ENCODE data around the gene MAPK1IP1L. TPM values are rescaled to one million over a fixed set of nuclear protein-coding genes. Genes with fewer than 3 reads are reported as not detected.

MAPK1IP1L gene
- total and polyA plus RNA-seq, 2 of the 8 experiments (the other 6 are each of a cell fraction or from before 2014, with no cell fraction given) = 111 to 228 TPM

- Histone ChIP-seq H2AFZ (ENCODE audit: low read length) (no peak overlapping the region), H3K4me3 (ENCODE audit: extremely low read depth in 1 of 4, insufficient read depth in 2 of 4, low read depth in 3 of 4, low read length in 4 of 4) (no peak overlapping the region), H2AK5ac (ENCODE audit: low read depth, low read length) (no peak overlapping the region), H3K4me2 (ENCODE audit: insufficient read depth in 1 of 2, low read depth in 2 of 2, low read length in 2 of 2) (peak overlapping the region; percentile 25 to 59; a peak in 2 of 4 replicates), H3K27me3 (replicated peaks in 1 of 4; ENCODE audit: control insufficient read depth in 3 of 4, extremely low read depth in 1 of 4, insufficient read depth in 3 of 4, low read length in 3 of 4) (no peaks in the 10 kb centered on the region), H3K36me3 (ENCODE audit: control insufficient read depth in 2 of 4, insufficient read depth in 4 of 4, low read length in 3 of 4) (no peaks in the 10 kb centered on the region), H3K23me2 (ENCODE audit: low read depth, low read length) (no peaks in the 10 kb centered on the region), H3K27ac (ENCODE audit: low read depth, low read length) (no peak overlapping the region), H3K23ac (ENCODE audit: insufficient read length) (no peak overlapping the region), H4K5ac (ENCODE audit: insufficient read length, low read depth, low read length) (peak overlapping the region; percentile 45), H2BK120ac (replicated peaks; ENCODE audit: low read depth, low read length) (no peak overlapping the region), H4K20me1 (replicated peaks in 1 of 2; ENCODE audit: control insufficient read depth in 1 of 2, insufficient read depth in 2 of 2, low read length in 2 of 2) (no peaks in the 10 kb centered on the region), H3K4me1 (replicated peaks in 1 of 4; ENCODE audit: control insufficient read depth in 3 of 4, insufficient read depth in 4 of 4, low read length in 3 of 4) (peaks cover 7 to 19% (median 12%) of the 10 kb centered on the region in 4 experiments; a peak in 5 of 7 replicates), H4K91ac (replicated peaks; ENCODE audit: insufficient read length, low read length) (no peak overlapping the region), H3K9ac (replicated peaks in 1 of 4; ENCODE audit: extremely low read depth in 1 of 4, low read depth in 3 of 4, low read length in 3 of 4) (no peak overlapping the region), H2BK20ac (ENCODE audit: low read length) (peak overlapping the region; percentile 77; the same call in 1 of the 2 replicates), H3K9me3 (ENCODE audit: insufficient read depth in 2 of 2, low read depth in 1 of 2, low read length in 1 of 2) (no peaks in the 10 kb centered on the region), H3K4ac (replicated peaks; ENCODE audit: insufficient read length, low read depth, low read length) (no peak overlapping the region), H4K8ac (ENCODE audit: extremely low read depth, insufficient read depth, low read length) (no peak overlapping the region), H3K14ac (ENCODE audit: insufficient read length) (no peak overlapping the region), H3K79me1 (ENCODE audit: low read depth, low read length) (no peaks in the 10 kb centered on the region), H3K18ac (ENCODE audit: extremely low read depth, low read length) (no peak overlapping the region; the same call in 1 of the 2 replicates), H3K56ac (replicated peaks; ENCODE audit: insufficient read length, low read depth, low read length) (no peak overlapping the region), H3K79me2 (ENCODE audit: control insufficient read depth in 1 of 2, insufficient read depth in 2 of 2, low read length in 2 of 2) (no peaks in the 10 kb centered on the region), H2BK15ac (ENCODE audit: low read length) (no peak overlapping the region), H2BK12ac (ENCODE audit: low read depth, low read length) (no peak overlapping the region), H2BK5ac (ENCODE audit: low read depth, low read length) (no peak overlapping the region)
- 92% methylated on average over 5 of the region's 5 CpGs; no CpG with 5 or more reads in 1 of the 2 experiments for WGBS, 2 experiments (ENCODE audit: extremely low coverage in 1 of 2, insufficient coverage in 1 of 2, insufficient read length in 1 of 2, insufficient replicate concordance in 2 of 2, low coverage in 1 of 2, low lambda C conversion rate in 2 of 2, missing lambda C conversion rate in 1 of 2)
- TF ChIP-seq JUN (IDR thresholded peaks at IDR 0.05; ENCODE audit: low read depth, low read length) (no peak), RFX5 (IDR thresholded peaks at IDR 0.05; ENCODE audit: borderline replicate concordance, low read depth, low read length) (no peak), POLR2AphosphoS5 (IDR thresholded peaks at IDR 0.05; ENCODE audit: low read depth, low read length) (no peak), KDM1A (IDR thresholded peaks at IDR 0.05; ENCODE audit: borderline replicate concordance, low read length) (peak; percentile 57; the same call in 1 of the 2 replicates)
- ChIA-PET CTCF (ENCODE audit: partially characterized antibody) (interaction anchor here (0.7 to 5.1 kb wide), 3 partner anchors 37 to 328 kb away, joined by 5 to 29 read pairs (median 6); partner anchors contain the start of gene MAPK1IP1L), POLR2A (ENCODE audit: partially characterized antibody) (interaction anchor here (0.7 to 2.5 kb wide), 4 partner anchors 36 to 75 kb away, joined by 3 to 14 read pairs (median 4); partner anchors contain the start of genes MAPK1IP1L, SOCS4 and WDHD1)
- DNase-seq (ENCODE audit: low read depth in 1 of 2, low spot score in 2 of 2) (no peak), FAIRE-seq (no peak)
Observed at GRCh38 chr14:55101698-55102097, 50.3 kb downstream of the MAPK1IP1L start.

Data from H1 (cell line).